Heart right ventricle (tissue), 16 donors: Measurements from ENCODE around the gene MALT1. TPM values are rescaled to one million over a fixed set of nuclear protein-coding genes. Genes with fewer than 3 reads are reported as not detected.

Source experiments
- ATAC-seq, 8 donors: fragments of 200-7000 bp; cut with Tn5 transposase; one replicate each; pipeline ENCODE4 v1.9.1; 2020; ENCODE audit warnings: mild to moderate bottlenecking in 8 of 8, moderate library complexity in 8 of 8, moderate number of reproducible peaks in 1 of 8
- DNase-seq, 2 donors: peaks; one replicate each; pipeline ENCODE4 v3.0.0-alpha.2; 2020
- H3K27ac ChIP-seq, 10 donors: fragments of 200-600 bp; sonication (generic) in 2 of 10; one replicate each; pipeline versions ENCODE4 v1.5.0 to v1.8.0; 2020 to 2022; ENCODE audit warnings: mild to moderate bottlenecking in 3 of 10
- H3K27me3 ChIP-seq, 7 donors: fragments of 200-600 bp; one replicate each; pipeline ENCODE4 v1.8.0; 2021 to 2022; ENCODE audit warnings: mild to moderate bottlenecking in 2 of 7
- H3K36me3 ChIP-seq, 9 donors: fragments of 200-600 bp; sonication (generic) in 1 of 9; one replicate each; pipeline versions ENCODE4 v1.5.0 to v1.8.0; 2020 to 2022; ENCODE audit warnings: mild to moderate bottlenecking in 2 of 9
- H3K4me1 ChIP-seq, 9 donors: fragments of 200-600 bp; sonication (generic) in 1 of 9; one replicate each; pipeline versions ENCODE4 v1.5.0 to v1.8.0; 2020 to 2022; ENCODE audit warnings: mild to moderate bottlenecking in 4 of 9
- H3K4me3 ChIP-seq, 10 donors: fragments of 200-600 bp; sonication (generic) in 2 of 10; one replicate each; pipeline versions ENCODE4 v1.5.0 to v1.8.0; 2020 to 2022; ENCODE audit warnings: mild to moderate bottlenecking in 7 of 10, moderate library complexity in 2 of 10
- H3K9me3 ChIP-seq, 11 donors: fragments of 200-600 bp in 10 of 11; sonication (generic) in 2 of 11; one replicate each; pipeline versions ENCODE4 v1.5.0 to v1.8.0; 2013 to 2022; ENCODE audit warnings: mild to moderate bottlenecking in 2 of 11, control low read depth in 1 of 11, moderate library complexity in 1 of 11
- CTCF ChIP-seq, 9 donors: fragments of 200-600 bp; sonication (generic) in 2 of 9; IDR thresholded peaks; one replicate each; pipeline versions ENCODE4 v1.5.0 to v1.8.0; 2021 to 2022; ENCODE audit warnings: antibody characterized with exemption in 9 of 9, mild to moderate bottlenecking in 5 of 9, moderate library complexity in 1 of 9
- WGBS, 2 donors: extraction: QIAGEN DNeasy Blood & Tissue Kit; methylation state at CpG; one replicate each; pipeline ENCODE4 v1.1.7; 2013; ENCODE audit warnings: inconsistent platforms in 1 of 2; 5-methylcytosine and 5-hydroxymethylcytosine counted together
- intact Hi-C, 10 donors: fragments of 100-400 bp; cut with DNase I; formaldehyde crosslinking; loops; one replicate each; pipeline versions ENCODE4 v1.11.1 to v1.14.2; 2022
- polyA plus RNA-seq, 2 donors: library from polyadenylated mRNA; stranded (reverse); fragments of 200-250 nt; gene quantifications; one replicate each; pipeline ENCODE4 v1.2.3, GENCODE V29; 2013
- total RNA-seq, 10 donors: library from RNA; stranded (reverse); fragmentation: NEBNext Ultra II Directional in 3 of 10; extraction: Animal tissue kit (Norgen Biotek cat#: 25700) in 3 of 10; gene quantifications; one replicate each; pipeline versions ENCODE4 v1.2.1 to v1.2.4, GENCODE V29; 2021 to 2023
- donor health status: Arrhythmogenic right ventricular cardiomyopathy.
- donor health status: ischemic (EF 13 %, LVEDD 7.1; RV severe dilation, severe dysfunction).
- donor health status: healthy with polysubstance abuse.
- donor health status: DM: no; HTN: yes; CAD: no.
- donor health status: DM: no; HTN: no; CAD: no.
- donor health status: ischemic (EF 25% LVEDD 6.9; RV normal size, moderate dysfunction).
- donor health status: ischemic (EF 25% LVEDD 5.7; RV mildly dilated, moderate dysfunction).
- donor health status: healthy.
- donor health status: DM: yes; HTN: yes; CAD: no.
- donor health status: Ischemic cardiomyopathy.
- donor health status: ischemic (EF 35%, LVEDD 5.7; RV mildly dilated, moderate dysfunction).
- donor health status: nonischemic (EF 11% LVEDD 7.7; RV severe dilation, severe dysfunction).
- donor health status: DM: yes; HTN: yes; CAD: no.
- donor health status: PGD.
- donor health status: ischemic (EF 29% LVEDD 5.4; RV normal size, mild dysfunction).
- donor health status: nonischemic (EF 23%, LVEDD 6.1; RV moderate dilation, normal function).

Gene MALT1
- total and polyA plus RNA-seq, 12 donors: 4.4 to 20.0 (median 10.6) TPM

GRCh38 chr18:58732471-58732870 is 61.2 kb downstream of the MALT1 start:
- Histone ChIP-seq H3K27ac (no peak overlapping the region), H3K36me3 (peaks cover 0 to 80% (median 39%) of the 10 kb centered on the region in 9 donors), H3K4me1 (no peaks in the 10 kb centered on the region), H3K4me3 (no peak overlapping the region), H3K9me3 (peaks cover 0 to 3% (median 0%) of the 10 kb centered on the region in 11 donors), H3K27me3 (no peaks in the 10 kb centered on the region)
- no peak for TF ChIP-seq CTCF (IDR thresholded peaks at IDR 0.05)
- DNase-seq: no peak
- intact Hi-C loops: loop anchor here in 1 of 10 donors (10.0 kb wide), 1 partner anchor 48 kb away; no protein-coding TSS in a partner anchor
- ATAC-seq: no peak
- WGBS, 2 donors: 97 to 98% methylated on average over 2 of the region's 2 CpGs

GRCh38 chr18:58733866-58734265 is 62.6 kb downstream of the MALT1 start:
- Histone ChIP-seq H3K36me3 (peaks cover 0 to 84% (median 46%) of the 10 kb centered on the region in 9 donors), H3K27ac (no peak overlapping the region), H3K9me3 (peaks cover 0 to 3% (median 0%) of the 10 kb centered on the region in 11 donors), H3K27me3 (no peaks in the 10 kb centered on the region), H3K4me3 (no peak overlapping the region), H3K4me1 (no peaks in the 10 kb centered on the region)
- ATAC-seq (no peak), DNase-seq (no peak)
- WGBS, 2 donors: 97 to 100% methylated on average over 1 of the region's 1 CpG
- no peak for TF ChIP-seq CTCF (IDR thresholded peaks at IDR 0.05)
- intact Hi-C loops: loop anchor here in 1 of 10 donors (10.0 kb wide), 1 partner anchor 49 kb away; no protein-coding TSS in a partner anchor

GRCh38 chr18:58738322-58738721 is 67.1 kb downstream of the MALT1 start:
- DNase-seq (no peak), ATAC-seq (no peak)
- peaks cover 0 to 95% (median 51%) of the 10 kb centered on the region in 9 donors for H3K36me3 ChIP-seq
- H3K9me3 ChIP-seq: peaks cover 0 to 3% (median 0%) of the 10 kb centered on the region in 11 donors
- 91% methylated on average over 3 of the region's 3 CpGs for WGBS, 2 donors
- H3K27me3 ChIP-seq: no peaks in the 10 kb centered on the region
- no peak overlapping the region for H3K27ac ChIP-seq
- H3K4me1 ChIP-seq: peaks cover 0 to 4% (median 0%) of the 10 kb centered on the region in 9 donors
- no peak for TF ChIP-seq CTCF (IDR thresholded peaks at IDR 0.05)
- intact Hi-C loops: loop anchor here in 1 of 10 donors (10.0 kb wide), 1 partner anchor 54 kb away; no protein-coding TSS in a partner anchor
- no peak overlapping the region for H3K4me3 ChIP-seq

- no peak overlapping the region for H3K27ac ChIP-seq
- WGBS, 2 donors: 76 to 87% methylated on average over 2 of the region's 2 CpGs
- no peak for ATAC-seq
Observed at GRCh38 chr18:58745914-58746313, 74.6 kb downstream of the MALT1 start.

More at GRCh38 chr18:58745914-58746313, 74.6 kb downstream of the MALT1 start:
- Histone ChIP-seq H3K27me3 (no peaks in the 10 kb centered on the region), H3K4me1 (no peaks in the 10 kb centered on the region), H3K4me3 (no peak overlapping the region), H3K9me3 (peaks cover 0 to 25% (median 8%) of the 10 kb centered on the region in 11 donors), H3K36me3 (peaks cover 0 to 100% (median 64%) of the 10 kb centered on the region in 9 donors)
- no peak for TF ChIP-seq CTCF (IDR thresholded peaks at IDR 0.05)
- intact Hi-C loops: no loop called here
- no peak for DNase-seq
